Embryonic facial prominence (tissue), 1 donor: ENCODE results near the gene NTM.

ENCODE experiments used
- DNase-seq: peaks from one replicate; pipeline ENCODE4 v3.0.0-alpha.2; 2016; ENCODE audit errors: extremely low spot score

NTM gene

DNA sequence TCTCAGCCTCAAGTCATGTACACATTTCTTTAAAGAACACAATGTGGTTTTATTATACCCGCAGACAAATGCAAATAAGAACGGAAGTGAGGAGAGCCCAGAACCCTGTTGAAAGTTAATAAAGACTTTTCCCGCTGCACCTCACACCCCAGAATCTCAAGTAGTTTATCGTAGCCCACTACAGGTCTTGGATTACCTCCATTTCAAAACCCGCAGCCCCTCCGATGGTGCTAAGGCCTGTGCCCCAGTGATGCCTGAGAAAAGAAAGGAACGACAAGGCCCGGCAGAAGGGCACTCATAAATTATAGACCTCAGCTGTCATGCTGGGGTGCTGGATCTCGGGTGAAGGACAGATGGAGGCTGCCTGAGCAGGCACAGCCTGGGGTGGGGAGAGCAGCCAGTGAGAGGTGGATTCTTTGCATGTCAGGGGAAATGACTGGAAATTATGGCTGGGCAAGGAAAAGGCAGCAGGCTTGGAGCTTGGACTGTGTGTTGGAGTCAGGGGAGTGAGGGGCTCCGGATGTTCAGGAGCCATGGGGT is 354.1 kb downstream of the NTM start:
- no peak for DNase-seq

DNA sequence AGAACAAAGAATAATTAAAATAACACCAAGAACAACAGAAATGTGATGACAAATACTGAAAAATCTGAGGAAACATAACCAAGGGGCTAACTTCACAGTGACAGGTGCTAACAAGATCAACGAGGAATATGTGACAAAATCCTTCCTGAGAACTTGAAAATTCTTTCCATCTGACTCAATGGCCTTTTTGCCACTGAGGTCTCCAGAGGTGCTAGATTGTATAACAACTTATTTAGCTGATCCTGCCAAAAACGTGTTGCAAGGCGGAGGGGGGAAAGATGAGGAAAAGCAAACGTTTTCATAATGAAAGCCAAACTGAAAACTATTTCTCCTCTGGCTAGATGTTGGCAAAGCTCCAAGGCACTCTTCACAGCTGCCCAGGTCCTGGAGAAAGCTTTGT is 364.5 kb downstream of the NTM start:
- no peak for DNase-seq

GRCh38 chr11:131737357-131737756 is 366.9 kb downstream of the NTM start:
- DNase-seq, result no peak

DNA sequence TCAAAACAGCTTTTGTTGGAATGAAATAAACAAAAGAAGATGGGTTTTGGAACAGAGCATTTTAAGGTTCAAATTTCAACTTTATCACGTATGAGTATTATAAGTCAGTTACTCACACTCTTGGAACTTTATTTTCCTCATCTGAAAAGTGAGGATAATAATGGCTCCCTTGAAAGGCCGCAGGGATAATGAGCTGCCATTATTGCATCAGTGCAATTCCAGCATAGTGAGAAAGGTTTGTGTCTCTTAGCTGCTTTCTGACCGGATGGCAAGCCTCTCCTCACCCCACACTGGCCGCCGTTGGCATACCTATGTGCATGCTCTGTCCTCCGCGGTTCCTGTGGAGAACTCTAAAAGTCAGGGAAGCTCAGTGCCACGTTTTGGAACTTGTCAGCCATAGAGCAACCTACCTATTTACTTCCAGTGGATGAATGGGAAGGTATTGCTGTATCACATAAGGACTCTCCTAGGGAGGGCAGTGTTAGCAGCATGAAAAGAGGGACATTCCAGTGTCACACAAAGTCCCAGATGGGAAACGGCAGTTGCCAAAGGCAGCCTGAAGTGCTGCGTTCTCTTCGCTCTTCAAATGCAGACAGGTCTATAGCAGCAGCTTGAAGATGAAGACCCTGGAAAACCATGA is 368.9 kb downstream of the NTM start:
- DNase-seq, result no peak

DNA sequence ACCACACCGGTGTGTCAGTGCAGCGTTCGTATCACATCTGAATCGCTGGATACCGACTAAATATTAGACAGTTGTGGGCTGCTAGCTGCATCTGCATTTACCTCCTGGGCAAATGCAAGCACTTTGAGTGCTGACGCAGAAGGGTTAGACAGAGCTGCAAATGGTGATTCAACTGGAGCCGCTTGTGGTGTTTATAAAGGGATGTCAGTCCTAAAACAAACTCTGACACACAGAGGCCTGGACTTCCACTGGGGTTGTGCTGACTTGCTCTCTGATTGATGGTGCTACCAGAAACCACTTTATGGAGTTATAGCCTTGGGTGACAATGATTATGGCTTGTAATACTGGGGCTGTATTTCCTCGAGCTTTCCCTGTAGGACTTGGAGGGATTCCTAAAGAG is 374.4 kb downstream of the NTM start:
- no peak for DNase-seq

- no peak for DNase-seq
These were observed 375.0 kb downstream of the NTM start for GRCh38 chr11:131745405-131745804.

DNA sequence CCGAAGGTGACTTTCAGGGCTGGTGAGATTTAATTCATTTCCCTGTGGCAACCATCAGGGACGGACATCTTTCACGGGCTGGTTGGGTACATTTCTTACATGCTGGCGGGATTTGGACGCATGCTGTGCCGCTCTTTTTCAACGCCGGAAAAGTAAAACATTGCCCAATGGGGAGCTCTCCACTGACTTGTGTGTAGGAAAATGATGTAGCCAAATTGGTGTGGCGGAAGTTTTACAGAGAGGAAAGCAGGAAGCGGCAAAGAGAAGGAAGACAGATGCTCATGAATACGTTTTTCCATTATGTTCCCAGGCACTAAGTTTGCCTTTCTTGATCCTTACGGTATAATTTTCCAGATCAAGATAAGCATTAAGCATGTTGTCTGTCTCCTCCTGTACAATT is 375.8 kb downstream of the NTM start:
- no peak for DNase-seq

DNA sequence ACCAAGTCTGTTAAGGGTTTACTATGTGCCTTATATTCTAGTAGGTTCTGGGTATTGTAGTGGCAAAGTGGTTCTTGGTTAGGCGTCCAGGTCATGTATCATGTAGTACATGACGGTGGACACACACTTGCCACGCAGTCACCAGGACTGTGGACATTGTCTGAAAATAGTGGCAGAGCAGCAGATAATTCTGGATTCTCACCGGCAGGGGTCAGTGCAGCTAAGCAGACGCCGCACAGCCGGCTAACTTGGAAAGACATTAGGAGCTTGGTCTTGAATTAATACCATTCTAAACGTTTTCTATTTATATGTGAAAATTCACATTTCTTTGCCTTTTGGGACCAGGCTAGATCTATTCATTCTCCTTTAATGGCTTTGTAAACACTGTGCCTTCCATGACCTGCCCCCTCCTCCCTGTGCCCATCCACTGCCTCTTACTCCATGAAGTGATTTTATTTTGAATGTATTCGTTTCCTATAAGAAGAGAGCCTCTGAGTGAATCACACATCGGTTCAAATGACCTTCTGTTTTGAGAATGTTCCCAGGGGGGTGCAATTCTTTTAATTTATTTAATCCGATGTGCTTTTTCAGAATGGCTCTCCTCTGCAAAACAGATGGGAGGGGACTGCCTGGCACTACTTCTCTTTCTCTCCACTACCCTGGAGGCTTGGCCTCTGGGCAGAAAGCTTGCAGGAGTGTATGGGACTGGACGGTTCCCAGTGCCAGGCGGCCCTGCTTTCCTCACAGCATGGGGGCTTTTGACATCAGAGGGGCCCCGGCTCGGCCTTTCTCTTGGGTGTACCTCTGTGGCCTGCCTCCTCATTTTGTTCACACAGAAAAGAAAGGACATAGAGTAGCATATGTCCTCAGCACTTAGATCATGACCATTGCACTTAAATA is 378.0 kb downstream of the NTM start:
- peak; percentile 69 for DNase-seq

DNA sequence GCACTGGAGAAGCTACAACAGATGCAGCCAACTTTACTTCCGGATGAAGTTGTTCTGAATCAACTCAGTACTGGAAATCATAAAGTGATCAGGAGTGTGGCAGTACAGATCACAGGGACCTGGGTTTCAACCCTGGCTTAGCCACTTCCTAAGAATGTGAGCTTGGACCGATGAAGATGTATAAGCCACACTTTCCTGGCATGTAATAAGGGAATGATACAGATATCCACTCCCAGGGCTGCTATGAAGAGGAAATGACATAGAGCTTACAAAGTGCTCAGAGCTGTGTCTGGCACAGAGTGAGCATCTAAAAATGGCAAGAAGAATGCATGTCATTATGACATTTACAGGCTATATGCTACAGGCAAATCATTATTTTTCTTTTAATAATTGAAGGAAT is 378.7 kb downstream of the NTM start:
- no peak for DNase-seq

DNA sequence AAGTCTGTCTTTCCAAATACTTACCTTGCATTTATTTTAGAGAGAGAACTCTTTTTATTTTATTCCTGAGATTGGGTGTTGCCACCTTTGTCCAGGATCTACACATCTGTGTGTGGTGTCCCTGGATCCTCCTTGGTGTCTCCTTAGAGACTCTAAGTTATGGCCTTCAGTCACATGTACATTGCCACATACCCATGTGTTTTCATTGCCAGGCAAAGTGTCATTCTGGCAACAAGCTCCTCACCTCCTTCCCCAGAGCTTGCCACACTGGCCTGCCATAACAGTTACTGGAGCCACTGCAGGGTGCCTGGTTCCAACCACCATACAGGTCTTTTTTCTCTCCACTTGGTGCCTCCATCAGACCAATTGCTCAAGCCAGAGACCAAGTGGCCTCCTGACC is 379.7 kb downstream of the NTM start:
- no peak for DNase-seq

DNA sequence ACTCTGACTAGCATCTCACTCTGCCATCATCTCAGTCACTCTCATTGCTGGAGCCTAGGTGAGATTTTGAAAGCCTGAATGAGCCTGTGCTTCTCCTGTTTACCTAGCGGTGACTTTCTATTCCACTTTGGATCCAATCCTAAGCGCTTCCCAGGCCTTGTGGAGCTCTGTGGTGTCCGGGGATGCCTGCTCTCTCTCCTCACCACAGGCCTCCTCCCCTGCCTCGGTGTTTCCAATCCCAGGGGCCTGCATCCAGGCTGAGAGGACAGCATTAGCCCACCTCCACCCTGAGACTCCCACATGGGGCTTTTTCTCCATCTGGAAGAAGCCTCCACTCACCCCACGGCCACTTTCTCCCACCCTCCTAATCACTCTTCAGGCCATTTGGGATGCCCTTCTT is 380.3 kb downstream of the NTM start:
- no peak for DNase-seq

GRCh38 chr11:131754671-131755070 is 384.3 kb downstream of the NTM start:
- DNase-seq, result no peak

GRCh38 chr11:131756479-131757110 is 386.2 kb downstream of the NTM start:
- DNase-seq, result no peak

DNA sequence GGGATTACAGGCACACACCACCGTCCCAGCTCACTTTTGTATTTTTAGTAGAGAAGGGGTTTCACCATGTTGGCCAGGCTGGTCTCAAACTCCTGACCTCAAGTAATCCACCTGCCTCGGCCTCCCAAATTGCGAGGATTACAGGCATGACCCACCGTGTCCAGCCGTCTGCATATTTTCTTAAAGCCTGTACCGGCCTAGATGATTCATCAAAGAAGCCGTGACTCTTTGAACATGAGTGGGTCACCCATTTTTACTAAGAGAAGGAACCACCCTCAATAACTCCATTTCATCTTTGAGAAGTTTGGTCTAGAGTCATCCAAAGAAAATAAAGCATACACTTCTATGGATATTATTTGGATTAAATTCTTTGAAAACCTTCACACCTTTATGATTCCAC is 388.3 kb downstream of the NTM start:
- no peak for DNase-seq

DNA sequence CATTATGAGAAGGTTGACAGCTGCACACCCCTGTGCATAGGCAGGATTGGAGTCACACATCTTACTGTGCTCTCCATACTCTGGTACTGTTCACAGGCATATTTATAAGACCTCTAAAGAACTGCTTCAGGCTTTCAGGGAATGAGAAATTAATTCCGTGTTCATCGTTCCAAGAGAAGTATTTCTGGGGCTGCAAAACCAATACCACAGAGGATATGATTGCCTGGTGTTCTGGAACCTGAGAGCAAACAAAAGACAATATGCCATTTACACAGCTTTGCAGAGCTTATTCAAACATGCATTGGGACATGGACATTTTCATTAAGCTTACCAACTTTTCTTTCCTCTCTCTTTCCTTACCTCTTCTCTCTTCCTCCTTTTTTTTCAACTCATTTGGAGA is 388.7 kb downstream of the NTM start:
- DNase-seq, result no peak

DNA sequence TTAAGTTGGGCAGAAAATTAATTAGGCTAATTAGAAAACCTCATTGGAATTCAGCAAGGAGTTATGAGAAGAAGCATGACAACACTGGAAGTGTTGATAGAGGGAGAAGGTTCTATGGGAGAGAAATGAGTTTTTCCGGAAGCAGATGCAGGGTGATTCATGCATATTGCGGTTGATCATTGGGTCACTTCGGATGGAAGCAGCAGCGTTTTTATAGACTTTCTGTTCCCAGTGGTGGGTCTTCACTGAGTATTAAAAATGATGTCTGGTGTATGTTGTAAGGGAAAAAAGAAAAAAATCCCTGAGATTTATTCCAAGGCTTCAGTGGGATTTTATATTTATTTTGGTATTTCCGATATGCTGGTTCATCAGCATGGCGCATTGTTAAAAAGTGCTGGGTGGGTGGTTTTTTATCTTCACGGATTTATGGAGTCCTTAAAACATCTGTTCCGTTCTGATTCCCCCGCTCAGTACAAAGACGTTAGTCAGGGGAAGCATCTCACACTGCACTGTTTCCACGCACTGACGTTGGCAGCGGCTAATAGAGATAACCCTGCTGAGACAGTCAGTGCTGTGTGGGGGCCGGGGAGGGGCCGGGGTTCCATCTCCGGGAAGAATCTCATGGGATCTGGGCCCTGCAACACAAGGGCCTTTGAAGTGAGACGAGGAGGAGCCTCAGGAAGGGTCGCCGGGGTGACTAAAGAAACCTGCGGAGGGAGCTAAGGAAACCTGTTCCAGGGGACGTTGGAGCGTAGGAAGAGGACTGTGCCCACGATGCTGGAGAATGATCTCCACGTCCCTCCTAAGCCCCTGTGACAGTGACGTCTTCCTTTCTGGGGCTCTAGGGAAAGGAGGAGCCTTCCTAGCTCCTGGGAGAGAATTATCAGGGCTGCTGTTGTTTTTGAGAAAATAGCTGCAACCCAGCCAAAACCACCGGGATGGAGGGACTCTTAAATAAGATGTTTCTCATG is 390.0 kb downstream of the NTM start:
- no peak for DNase-seq

DNA sequence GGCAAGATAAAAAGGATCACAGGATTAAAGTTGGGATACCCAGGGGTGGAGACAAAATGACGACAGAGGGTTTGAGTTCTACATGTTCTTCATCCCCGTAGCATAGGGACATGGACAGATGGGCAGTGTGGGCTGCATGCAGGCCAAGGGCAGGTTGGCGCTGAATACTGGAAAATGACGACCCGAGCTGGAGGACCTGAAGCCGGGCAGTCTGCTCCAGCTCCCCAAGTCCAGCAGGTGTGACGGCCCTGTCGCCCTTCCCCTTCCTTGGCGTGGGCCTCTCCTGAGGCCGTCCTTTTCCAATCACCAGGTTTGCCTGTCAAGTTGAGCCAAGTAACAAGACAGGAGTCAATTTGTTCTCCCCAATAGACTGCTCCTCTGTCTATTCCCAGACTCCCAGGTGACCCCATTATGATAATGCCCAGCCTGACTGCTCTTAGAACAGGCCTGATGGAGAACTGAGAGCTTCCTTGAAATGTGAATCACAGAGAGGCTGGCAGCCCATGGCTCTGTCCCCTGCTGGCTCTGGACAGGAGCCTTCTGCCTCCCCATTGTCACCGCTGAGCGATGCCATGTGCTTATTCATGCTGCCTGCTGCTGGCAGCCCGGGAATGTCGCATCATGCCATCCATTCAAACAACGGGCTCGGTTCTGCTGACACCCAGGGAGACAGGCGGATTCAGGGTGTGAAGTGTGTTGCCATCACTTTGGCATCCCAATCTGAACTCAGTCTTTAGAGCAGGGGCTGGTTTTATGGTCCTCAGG is 392.1 kb downstream of the NTM start:
- DNase-seq, result no peak

GRCh38 chr11:131763193-131763890 is 392.9 kb downstream of the NTM start:
- no peak for DNase-seq

- no peak for DNase-seq
These were observed 393.7 kb downstream of the NTM start for GRCh38 chr11:131764126-131764525.

DNA sequence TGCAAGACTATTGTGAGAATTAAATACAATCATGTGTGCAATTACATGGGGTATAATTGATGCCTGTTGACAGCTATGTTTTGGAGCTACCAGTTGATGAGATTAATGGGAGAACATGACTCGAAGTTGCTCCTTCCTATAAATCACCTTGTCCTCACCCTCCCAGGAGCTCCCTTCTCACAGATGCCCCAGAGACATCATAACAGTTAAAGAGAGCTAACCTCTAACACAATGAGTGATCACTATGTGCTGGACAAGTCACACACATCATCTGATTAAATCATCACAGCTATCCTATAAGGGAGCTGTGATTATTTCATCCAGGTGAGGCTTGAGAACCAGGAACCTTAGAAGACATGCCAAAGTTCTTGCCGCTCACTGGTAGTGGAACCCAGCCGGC is 394.2 kb downstream of the NTM start:
- DNase-seq, result no peak
